Measurements from ENCODE around the gene KDM4B. TPM values are rescaled to one million over a fixed set of nuclear protein-coding genes. Genes with fewer than 3 reads are reported as not detected.

The KDM4B gene
- total and polyA plus RNA-seq, 7 donors, result 7.2 to 46.5 (median 21.4) TPM

- no peak for TF ChIP-seq POLR2AphosphoS5 (IDR thresholded peaks at IDR 0.05)
- no peak for TF ChIP-seq CTCF (IDR thresholded peaks at IDR 0.05)
- TF ChIP-seq EP300 (IDR thresholded peaks at IDR 0.05), result no peak
- TF ChIP-seq POLR2A (IDR thresholded peaks at IDR 0.05), result no peak
- Histone ChIP-seq H3K9me3 (no peaks in the 10 kb centered on the region), H3K36me3 (peaks cover 8 to 58% (median 19%) of the 10 kb centered on the region in 4 donors), H3K27ac (peak overlapping the region in 1 of 4 donors; percentile 25), H3K4me1 (peaks cover 0 to 25% (median 17%) of the 10 kb centered on the region in 4 donors), H3K4me3 (no peak overlapping the region), H3K27me3 (no peaks in the 10 kb centered on the region)
- intact Hi-C loops (cut with DNase I), result loop anchor here (5.0 kb wide), 2 partner anchors 91 to 531 kb away; no protein-coding TSS in a partner anchor
- DNase-seq, result no peak
- WGBS, 2 donors, result 18 to 70% methylated on average over 19 of the region's 19 CpGs
These were observed 77.6 kb downstream of the KDM4B start for GRCh38 chr19:5046339-5047039.

- WGBS, 2 donors, result 90 to 96% methylated on average over 39 of the region's 39 CpGs
- peaks cover 8 to 54% (median 15%) of the 10 kb centered on the region in 4 donors for H3K36me3 ChIP-seq
These were observed 78.5 kb downstream of the KDM4B start for GRCh38 chr19:5047251-5047935.

GRCh38 chr19:5048091-5048726 is 79.3 kb downstream of the KDM4B start:
- no peaks in the 10 kb centered on the region for H3K27me3 ChIP-seq
- H3K4me1 ChIP-seq, result peaks cover 0 to 25% (median 17%) of the 10 kb centered on the region in 4 donors
- H3K9me3 ChIP-seq, result no peaks in the 10 kb centered on the region
- peaks cover 8 to 52% (median 12%) of the 10 kb centered on the region in 4 donors for H3K36me3 ChIP-seq
- intact Hi-C loops (cut with DNase I), result loop anchor here (5.0 kb wide), 2 partner anchors 89 to 529 kb away; no protein-coding TSS in a partner anchor
- peak; percentile 87 for DNase-seq
- WGBS, 2 donors, result 10 to 32% methylated on average over 44 of the region's 44 CpGs
- H3K27ac ChIP-seq, result peak overlapping the region in 1 of 4 donors; percentile 37
- peak overlapping the region in 1 of 4 donors; percentile 1 for H3K4me3 ChIP-seq
- TF ChIP-seq EP300 (IDR thresholded peaks at IDR 0.05) (no peak), POLR2A (IDR thresholded peaks at IDR 0.05) (no peak), CTCF (IDR thresholded peaks at IDR 0.05) (peak; percentile 89 to 99 (median 96)), POLR2AphosphoS5 (IDR thresholded peaks at IDR 0.05) (no peak)

More at GRCh38 chr19:5047251-5047935, 78.5 kb downstream of the KDM4B start:
- no peaks in the 10 kb centered on the region for H3K27me3 ChIP-seq
- H3K4me1 ChIP-seq, result peaks cover 0 to 25% (median 17%) of the 10 kb centered on the region in 4 donors
- intact Hi-C loops (cut with DNase I), result loop anchor here (5.0 kb wide), 2 partner anchors 90 to 530 kb away; no protein-coding TSS in a partner anchor
- H3K9me3 ChIP-seq, result no peaks in the 10 kb centered on the region
- no peak for TF ChIP-seq POLR2A (IDR thresholded peaks at IDR 0.05)
- no peak for TF ChIP-seq POLR2AphosphoS5 (IDR thresholded peaks at IDR 0.05)
- TF ChIP-seq EP300 (IDR thresholded peaks at IDR 0.05), result no peak
- TF ChIP-seq CTCF (IDR thresholded peaks at IDR 0.05), result no peak
- peak overlapping the region in 1 of 4 donors; percentile 25 for H3K27ac ChIP-seq
- no peak overlapping the region for H3K4me3 ChIP-seq
- no peak for DNase-seq

GRCh38 chr19:5048727-5049553 is 80.0 kb downstream of the KDM4B start:
- Histone ChIP-seq H3K9me3 (no peaks in the 10 kb centered on the region), H3K4me3 (peak overlapping the region in 1 of 4 donors; percentile 1), H3K4me1 (peaks cover 0 to 25% (median 17%) of the 10 kb centered on the region in 4 donors), H3K27me3 (no peaks in the 10 kb centered on the region), H3K36me3 (peaks cover 8 to 54% (median 12%) of the 10 kb centered on the region in 4 donors), H3K27ac (peak overlapping the region in 1 of 4 donors; percentile 37)
- DNase-seq, result no peak
- intact Hi-C loops (cut with DNase I), result loop anchor here (5.0 kb wide), 2 partner anchors 88 to 528 kb away; no protein-coding TSS in a partner anchor
- 42 to 78% methylated on average over 36 of the region's 36 CpGs for WGBS, 2 donors
- no peak for TF ChIP-seq CTCF (IDR thresholded peaks at IDR 0.05)
- no peak for TF ChIP-seq EP300 (IDR thresholded peaks at IDR 0.05)
- no peak for TF ChIP-seq POLR2A (IDR thresholded peaks at IDR 0.05)
- TF ChIP-seq POLR2AphosphoS5 (IDR thresholded peaks at IDR 0.05), result no peak
